Activated B cell treated with CpG ODN at 0.5 μM for 24 hours (primary cell): ENCODE results near the gene PIEZO2. TPM values are rescaled to one million over a fixed set of nuclear protein-coding genes. Genes with fewer than 3 reads are reported as not detected.

Source experiments
- ATAC-seq: fragments of 200-7000 bp; cut with Tn5 transposase; one replicate; pipeline ENCODE4 v1.10.0; 2021; ENCODE audit warnings: low read depth, mild to moderate bottlenecking, moderate library complexity
- CTCF ChIA-PET: fragments of 350-600 bp; sonication (Branson Sonifier 250); formaldehyde crosslinking; loops from one replicate; lab custom pipeline; 2021; ENCODE audit warnings: antibody characterized with exemption; lab: Charles Lee
- POLR2A ChIA-PET: fragments of 350-600 bp; sonication (Branson Sonifier 250); formaldehyde crosslinking; loops from one replicate; lab custom pipeline; 2021; ENCODE audit warnings: antibody characterized with exemption; lab: Charles Lee
- DNase-seq: peaks from one replicate; pipeline ENCODE4 v3.0.0; 2022
- H3K27ac Mint-ChIP-seq: one replicate; pipeline ENCODE4 v1.8.0; 2020; ENCODE audit warnings: mixed read lengths
- H3K27me3 Mint-ChIP-seq: one replicate; pipeline ENCODE4 v1.8.0; 2021; ENCODE audit warnings: mixed read lengths
- H3K36me3 Mint-ChIP-seq: one replicate; pipeline ENCODE4 v1.8.0; 2021; ENCODE audit warnings: low read depth, mixed read lengths
- H3K4me1 Mint-ChIP-seq: one replicate; pipeline ENCODE4 v1.8.0; 2021; ENCODE audit warnings: mixed read lengths
- H3K4me3 Mint-ChIP-seq: one replicate; pipeline ENCODE4 v1.8.0; 2020; ENCODE audit warnings: mild to moderate bottlenecking, mixed read lengths
- H3K9me3 Mint-ChIP-seq: one replicate; pipeline ENCODE4 v1.8.0; 2020; ENCODE audit warnings: mixed read lengths
- CTCF ChIP-seq: fragments of 200-600 bp; IDR thresholded peaks from one replicate; pipeline ENCODE4 v1.8.0; 2022; ENCODE audit warnings: antibody characterized with exemption, mild to moderate bottlenecking
- intact Hi-C: fragments of 100-400 bp; cut with micrococcal nuclease; formaldehyde crosslinking; loops from one replicate; pipeline ENCODE4 v1.15.1; 2024
- total RNA-seq: library from RNA; stranded (reverse); gene quantifications from 2 replicates; pipeline ENCODE4 v1.2.3, GENCODE V29; 2022

PIEZO2 gene
- total RNA-seq, 1 donor from 2014 or later: not detected

GRCh38 chr18:10860928-10861327 is 288.4 kb downstream of the PIEZO2 start:
- DNase-seq: no peak
- intact Hi-C loops: no loop called here
- H3K9me3 Mint-ChIP-seq: peaks cover 11% of the 10 kb centered on the region
- ChIA-PET POLR2A (no interaction called here), CTCF (no interaction called here)
- no peak for TF ChIP-seq CTCF
- no peak overlapping the region for H3K4me3 Mint-ChIP-seq
- H3K27ac Mint-ChIP-seq: no peak overlapping the region
- no peaks in the 10 kb centered on the region for H3K36me3 Mint-ChIP-seq
- no peak for ATAC-seq
- no peaks in the 10 kb centered on the region for H3K4me1 Mint-ChIP-seq
- H3K27me3 Mint-ChIP-seq: peaks cover 3% of the 10 kb centered on the region

- CTCF ChIA-PET: no interaction called here
- Mint-ChIP-seq H3K27ac (no peak overlapping the region), H3K9me3 (peaks cover 10% of the 10 kb centered on the region), H3K27me3 (peaks cover 3% of the 10 kb centered on the region), H3K4me3 (no peak overlapping the region), H3K36me3 (no peaks in the 10 kb centered on the region), H3K4me1 (no peaks in the 10 kb centered on the region)
- ATAC-seq (no peak), DNase-seq (no peak)
- intact Hi-C loops: no loop called here
- TF ChIP-seq CTCF: no peak
- POLR2A ChIA-PET: no interaction called here
These were observed 289.0 kb downstream of the PIEZO2 start for GRCh38 chr18:10860382-10860781.

- H3K27ac Mint-ChIP-seq: no peak overlapping the region
- ATAC-seq: no peak
- no peaks in the 10 kb centered on the region for H3K9me3 Mint-ChIP-seq
- ChIA-PET CTCF (no interaction called here), POLR2A (no interaction called here)
- H3K36me3 Mint-ChIP-seq: no peaks in the 10 kb centered on the region
- intact Hi-C loops: no loop called here
- no peaks in the 10 kb centered on the region for H3K4me1 Mint-ChIP-seq
- peaks cover 8% of the 10 kb centered on the region for H3K27me3 Mint-ChIP-seq
- no peak for TF ChIP-seq CTCF
- no peak for DNase-seq
- H3K4me3 Mint-ChIP-seq: no peak overlapping the region
These were observed 290.9 kb downstream of the PIEZO2 start for GRCh38 chr18:10858477-10858876.

- CTCF ChIA-PET: no interaction called here
- POLR2A ChIA-PET: no interaction called here
- intact Hi-C loops: no loop called here
These were observed 293.2 kb downstream of the PIEZO2 start for GRCh38 chr18:10856132-10856531.

More at GRCh38 chr18:10856132-10856531, 293.2 kb downstream of the PIEZO2 start:
- TF ChIP-seq CTCF: no peak
- H3K36me3 Mint-ChIP-seq: no peaks in the 10 kb centered on the region
- H3K4me3 Mint-ChIP-seq: no peak overlapping the region
- no peaks in the 10 kb centered on the region for H3K4me1 Mint-ChIP-seq
- peaks cover 11% of the 10 kb centered on the region for H3K27me3 Mint-ChIP-seq
- H3K27ac Mint-ChIP-seq: no peak overlapping the region
- H3K9me3 Mint-ChIP-seq: no peaks in the 10 kb centered on the region
- DNase-seq (no peak), ATAC-seq (no peak)
